Amniotic epithelial cell (primary cell): ENCODE data around the gene LIPC.

Experiments used
- DNase-seq: peaks from one replicate; pipeline ENCODE4 v3.0.0-alpha.2; 2010; ENCODE audit warnings: low read depth

Gene LIPC

DNA sequence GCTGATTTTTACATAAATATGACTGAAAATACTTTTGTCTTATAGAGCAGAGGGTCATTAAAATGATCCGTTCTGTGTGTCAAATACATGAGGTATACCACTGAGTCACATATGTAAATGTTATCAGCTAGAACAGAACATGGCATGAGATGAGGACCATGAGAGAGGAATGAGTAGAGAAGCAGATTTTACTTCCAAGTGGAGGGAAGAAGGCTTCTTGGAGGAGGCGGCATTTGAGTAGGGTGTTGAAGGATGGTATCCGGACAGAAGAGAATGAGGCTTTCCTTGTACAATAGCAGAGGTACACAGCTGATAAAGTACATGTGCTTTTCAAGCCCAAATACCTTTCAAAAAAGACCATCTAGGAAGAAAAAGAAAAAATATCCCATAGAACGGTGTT lies 4.8 kb downstream of the LIPC start:
- no peak for DNase-seq

DNA sequence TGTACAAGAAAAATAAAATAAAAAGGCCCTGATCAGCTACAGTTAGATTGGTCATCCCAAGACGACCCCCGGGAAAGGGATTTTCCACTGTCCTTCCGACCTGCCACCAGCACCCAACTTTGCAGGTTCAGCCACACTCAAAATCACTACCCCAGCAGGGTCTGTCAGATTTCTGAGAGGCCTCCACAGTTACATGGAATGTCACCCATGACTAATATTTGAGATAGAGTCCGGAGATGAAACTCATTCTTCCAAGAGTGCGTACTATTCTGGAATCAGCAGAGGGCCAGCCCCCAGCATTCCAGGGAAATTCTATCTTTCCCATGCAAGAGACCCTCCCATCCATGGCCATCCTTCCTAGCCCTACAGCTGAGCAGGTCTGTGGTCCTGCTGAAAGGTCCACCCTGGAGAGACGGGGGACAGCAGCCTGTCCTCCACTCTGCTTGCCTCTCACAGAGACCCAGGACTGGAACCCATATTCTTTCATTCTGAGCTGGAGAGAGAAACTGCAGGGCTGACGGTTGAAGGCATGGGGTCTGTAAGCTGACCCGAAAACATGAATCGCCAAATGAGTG lies 5.8 kb downstream of the LIPC start:
- no peak for DNase-seq

GRCh38 chr15:58438111-58438510 lies 6.3 kb downstream of the LIPC start:
- no peak for DNase-seq

DNA sequence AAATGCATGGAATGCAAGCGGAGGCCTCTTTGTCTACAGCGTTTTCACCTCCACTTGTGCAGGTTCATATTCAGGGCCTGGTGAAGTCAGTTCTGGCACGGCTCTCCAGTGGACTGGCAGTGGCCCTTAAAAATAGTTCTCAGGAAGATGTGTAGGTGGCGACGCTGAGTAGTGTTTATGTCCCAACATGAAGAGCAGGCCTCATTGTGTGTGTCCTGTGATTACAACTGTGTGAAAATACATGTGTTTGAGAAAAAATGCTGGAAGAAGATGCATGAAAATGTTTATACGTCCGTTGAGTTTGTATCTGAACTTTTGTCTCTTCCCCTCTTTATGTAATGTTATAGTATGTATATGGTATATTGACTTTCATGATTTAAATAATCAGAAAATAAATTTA lies 7.2 kb downstream of the LIPC start:
- peak; percentile 70 for DNase-seq

GRCh38 chr15:58440158-58440910 lies 8.5 kb downstream of the LIPC start:
- peak; percentile 39 for DNase-seq

DNA sequence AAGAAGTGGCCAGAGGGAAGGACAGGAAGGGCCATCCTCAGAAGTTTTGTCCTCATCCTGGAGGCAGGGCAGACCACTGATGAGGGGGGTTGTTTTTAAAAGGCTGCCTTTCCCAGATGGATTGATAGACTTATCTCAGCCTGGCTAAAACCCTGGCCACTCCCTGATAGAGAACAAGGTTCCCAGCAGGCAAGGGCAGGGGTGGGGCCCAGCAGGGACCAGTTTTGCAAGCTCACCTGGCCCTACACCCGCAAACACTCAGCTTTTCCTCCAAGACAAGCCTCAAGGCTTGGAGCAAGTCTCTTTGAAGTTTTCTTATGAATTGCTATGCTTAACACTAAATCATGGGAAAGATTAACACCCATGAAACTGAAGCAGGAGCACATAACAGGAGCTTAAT lies 9.1 kb downstream of the LIPC start:
- no peak for DNase-seq

DNA sequence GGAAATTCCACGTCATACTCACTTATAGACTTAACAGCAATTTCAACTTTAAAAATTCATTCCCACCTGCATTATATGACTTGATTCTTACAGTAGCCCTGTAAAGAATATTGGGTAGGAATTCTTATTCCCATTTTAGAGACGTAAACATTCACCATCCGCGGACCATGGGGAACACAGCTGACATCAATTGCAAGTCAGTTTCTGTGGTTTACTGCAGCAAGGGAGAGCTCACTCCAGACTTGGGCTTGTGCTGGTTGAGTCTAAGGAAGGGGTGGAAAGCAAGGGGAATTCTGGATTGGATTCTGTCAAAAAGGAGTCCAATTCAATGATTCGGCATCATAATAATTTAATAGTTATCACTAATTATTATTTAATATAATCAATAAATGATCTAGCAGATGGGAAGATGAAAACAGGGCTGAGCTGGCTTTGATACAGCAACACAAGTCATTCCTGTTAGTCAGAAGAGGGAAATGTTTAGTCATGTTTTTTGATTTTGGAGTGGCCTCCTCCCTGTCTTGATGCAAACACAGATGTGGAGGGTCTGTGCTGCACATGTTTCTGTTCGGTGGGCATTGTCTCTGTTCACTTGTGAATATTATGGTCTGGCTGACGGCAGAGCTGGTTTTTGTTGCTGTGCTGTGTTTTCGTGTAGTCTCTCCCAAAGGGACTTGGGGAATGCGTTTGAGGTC lies 9.7 kb downstream of the LIPC start:
- DNase-seq, result no peak

- no peak for DNase-seq
Observed at GRCh38 chr15:58442122-58442521, 10.3 kb downstream of the LIPC start.

- DNase-seq, result no peak
Observed at GRCh38 chr15:58443308-58443707, 11.5 kb downstream of the LIPC start.

- no peak for DNase-seq
Observed at GRCh38 chr15:58444056-58444455, 12.3 kb downstream of the LIPC start.

DNA sequence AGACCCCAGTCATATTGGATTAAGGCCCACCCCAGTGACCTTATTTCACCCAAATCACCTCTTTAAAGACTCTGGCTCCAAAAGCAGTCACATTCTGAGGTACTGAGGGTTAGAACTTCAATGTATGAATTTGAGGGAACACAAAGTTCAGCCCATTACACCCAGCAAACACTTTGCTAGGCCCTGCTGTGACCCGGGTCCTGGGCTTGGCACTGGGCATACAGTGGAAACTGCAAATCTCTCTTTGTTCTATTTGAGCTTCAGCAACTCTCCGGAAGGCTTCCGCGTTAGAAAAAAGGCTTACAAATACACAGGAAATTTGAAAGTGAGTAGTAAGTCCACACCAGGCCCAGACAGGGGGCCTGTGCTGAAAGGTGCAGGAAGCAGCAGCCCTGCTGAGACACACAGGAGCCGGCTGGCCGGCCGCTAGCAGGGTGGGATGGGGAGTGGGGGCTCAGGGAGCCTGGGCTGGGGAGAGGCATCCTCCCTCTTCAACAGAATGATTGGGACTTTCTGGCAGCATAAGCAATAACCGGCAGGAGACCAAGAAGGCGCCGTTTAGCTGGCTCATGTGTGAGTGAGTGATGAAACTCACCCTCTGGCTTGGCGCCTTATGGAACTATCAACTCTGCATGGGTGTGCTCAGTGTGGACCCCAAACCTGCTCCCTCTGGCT lies 13.0 kb downstream of the LIPC start:
- no peak for DNase-seq

DNA sequence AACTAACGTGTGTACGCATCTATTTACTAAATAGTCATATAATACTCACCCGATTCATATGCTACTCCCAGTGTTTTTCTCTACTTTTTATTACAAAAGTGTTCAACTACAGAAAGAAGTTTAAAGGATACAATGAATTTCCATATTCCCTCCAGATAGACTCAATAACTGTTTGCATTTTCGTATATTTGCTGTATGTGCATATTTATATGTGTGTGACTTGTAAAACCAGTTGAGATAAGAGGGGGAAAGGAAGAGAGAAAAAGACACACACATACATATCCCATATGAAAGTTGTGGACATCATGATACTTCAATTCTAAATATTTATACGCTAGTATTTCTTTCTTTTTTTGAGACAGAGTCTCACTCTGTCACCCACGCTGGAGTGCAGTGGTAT lies 14.1 kb downstream of the LIPC start:
- DNase-seq, result no peak

DNA sequence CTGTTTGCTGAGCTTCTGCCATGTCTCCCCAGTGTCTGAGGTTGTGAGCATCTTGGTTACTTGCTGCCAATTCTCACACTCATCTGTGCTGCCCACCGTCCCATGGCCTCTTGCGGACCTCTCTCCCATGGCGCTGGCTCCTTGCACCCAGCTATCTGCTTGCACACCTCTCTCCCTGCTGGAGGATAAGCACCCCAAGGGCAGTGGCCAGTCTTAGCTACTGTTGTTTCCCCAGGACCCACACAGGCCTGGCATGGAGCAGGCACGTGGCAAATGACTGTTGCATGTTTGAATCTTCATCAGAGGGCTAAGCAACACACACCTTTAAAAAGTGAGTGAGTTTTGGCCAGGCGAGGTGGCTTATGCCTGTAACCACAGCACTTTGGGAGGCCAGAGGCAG lies 14.7 kb downstream of the LIPC start:
- DNase-seq, result no peak

GRCh38 chr15:58447271-58448010 lies 15.7 kb downstream of the LIPC start:
- DNase-seq, result peak; percentile 76

- DNase-seq, result no peak
Observed at GRCh38 chr15:58448331-58448730, 16.5 kb downstream of the LIPC start.

DNA sequence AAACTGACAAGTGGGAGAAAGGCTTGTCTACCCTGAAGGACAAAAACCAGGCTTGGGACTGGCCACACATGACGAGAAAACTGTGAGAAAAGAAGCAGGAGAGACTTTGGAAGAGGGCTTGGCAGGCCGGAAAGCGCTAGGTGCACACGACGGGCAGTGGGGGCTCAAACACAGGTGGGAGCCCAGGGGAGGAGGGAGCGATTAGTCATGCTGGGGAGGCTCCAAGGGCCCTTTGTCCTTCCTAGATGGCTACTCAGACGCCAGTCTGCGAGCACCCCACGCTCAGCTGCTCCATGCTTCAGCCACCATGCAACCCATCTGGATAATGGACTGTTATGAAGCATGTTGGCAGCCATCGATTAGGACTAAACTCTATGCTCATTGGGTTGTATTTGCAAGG lies 17.1 kb downstream of the LIPC start:
- DNase-seq, result no peak

DNA sequence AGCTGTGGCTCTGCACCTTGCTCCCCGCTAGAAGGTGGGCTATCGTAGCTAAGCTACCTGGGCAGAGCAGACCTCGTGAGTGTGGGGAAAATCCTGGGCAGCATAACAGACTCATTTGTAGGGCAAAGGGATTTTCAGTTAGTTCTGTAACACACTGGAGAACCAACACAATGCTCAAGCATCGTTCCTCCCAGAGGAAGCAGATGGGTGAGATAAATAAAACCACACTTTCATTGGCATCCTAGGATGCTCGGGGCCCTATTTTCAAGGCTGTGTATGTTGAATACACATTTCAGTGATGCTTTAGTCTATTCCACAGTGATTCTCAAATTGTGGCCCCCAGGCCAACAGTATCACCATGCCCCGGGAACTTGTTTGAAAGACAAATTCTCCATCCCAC lies 20.0 kb downstream of the LIPC start:
- DNase-seq, result no peak

DNA sequence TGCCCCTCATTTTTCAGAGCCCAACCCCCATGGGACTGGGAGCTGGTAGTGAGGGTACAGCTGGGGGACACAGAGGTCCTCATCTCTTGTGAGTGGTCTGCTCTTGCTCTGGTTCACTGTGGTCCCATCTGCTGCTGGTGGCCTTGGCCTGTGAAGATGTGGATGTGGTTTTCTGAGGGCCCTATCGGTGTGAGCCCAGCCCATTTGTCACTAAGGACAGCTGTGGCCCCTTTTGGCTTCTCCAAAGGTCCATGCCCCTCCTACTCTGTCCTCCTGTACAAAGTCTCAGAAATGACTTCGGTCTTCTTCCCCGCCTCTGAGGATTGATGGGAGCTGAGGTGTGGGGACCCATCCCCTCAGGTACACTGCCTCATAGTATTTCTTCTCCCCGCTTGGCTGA lies 21.0 kb downstream of the LIPC start:
- DNase-seq, result no peak

- peak; percentile 61 for DNase-seq
Observed at GRCh38 chr15:58453931-58454793, 22.4 kb downstream of the LIPC start.

- DNase-seq, result no peak
Observed at GRCh38 chr15:58454950-58455401, 23.2 kb downstream of the LIPC start.

DNA sequence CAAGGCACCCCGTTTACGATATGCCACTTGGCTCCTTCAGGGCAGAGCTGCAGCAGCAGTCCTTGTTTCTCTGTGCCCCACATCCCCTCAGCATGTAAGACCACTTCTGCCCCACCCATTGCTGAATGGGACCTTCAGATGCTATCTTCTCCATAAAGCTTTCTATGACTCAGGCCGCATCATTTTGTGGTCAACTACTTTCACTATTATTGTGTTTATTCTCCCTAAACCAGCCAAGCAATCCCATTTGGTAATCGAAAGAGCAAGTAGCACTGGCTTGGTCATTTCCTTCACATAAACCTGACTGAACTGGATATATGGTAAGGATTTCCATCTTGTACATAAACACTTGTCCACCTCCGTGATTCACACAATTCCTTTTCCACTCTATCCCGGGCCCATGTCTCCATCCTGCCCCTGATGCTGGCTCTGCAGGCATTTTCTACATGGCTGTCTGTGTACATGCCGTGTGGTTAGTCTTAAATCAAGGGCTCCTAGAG lies 25.7 kb downstream of the LIPC start:
- peak; percentile 80 for DNase-seq
